NB4 (cell line): ENCODE results near the gene MEX3D.

Source experiments
- CTCF ChIP-seq: IDR thresholded peaks from one replicate; pipeline ENCODE4 v1.5.1; 2012; ENCODE audit warnings: low read depth, low read length
- MAX ChIP-seq: IDR thresholded peaks from 2 replicates; pipeline ENCODE4 v1.6.1; 2011; ENCODE audit warnings: low read depth, low read length
- POLR2A ChIP-seq: IDR thresholded peaks from 2 replicates; pipeline ENCODE4 v1.6.1; 2011; ENCODE audit warnings: mild to moderate bottlenecking; ENCODE audit not compliant: insufficient read length; ENCODE audit errors: extremely low read depth

- no peak for TF ChIP-seq CTCF
- no peak for TF ChIP-seq POLR2A
- no peak for TF ChIP-seq MAX
Measured at GRCh38 chr19:1577090-1577928, 9.2 kb upstream of the MEX3D start.
